ENCODE data around the gene KCNJ5.
"Not testable (repeated sequence)": the region's sequence is repeated elsewhere in the genome, so short reads cannot be mapped to it uniquely, and the experiment has no call there.

KCNJ5 gene

DNA sequence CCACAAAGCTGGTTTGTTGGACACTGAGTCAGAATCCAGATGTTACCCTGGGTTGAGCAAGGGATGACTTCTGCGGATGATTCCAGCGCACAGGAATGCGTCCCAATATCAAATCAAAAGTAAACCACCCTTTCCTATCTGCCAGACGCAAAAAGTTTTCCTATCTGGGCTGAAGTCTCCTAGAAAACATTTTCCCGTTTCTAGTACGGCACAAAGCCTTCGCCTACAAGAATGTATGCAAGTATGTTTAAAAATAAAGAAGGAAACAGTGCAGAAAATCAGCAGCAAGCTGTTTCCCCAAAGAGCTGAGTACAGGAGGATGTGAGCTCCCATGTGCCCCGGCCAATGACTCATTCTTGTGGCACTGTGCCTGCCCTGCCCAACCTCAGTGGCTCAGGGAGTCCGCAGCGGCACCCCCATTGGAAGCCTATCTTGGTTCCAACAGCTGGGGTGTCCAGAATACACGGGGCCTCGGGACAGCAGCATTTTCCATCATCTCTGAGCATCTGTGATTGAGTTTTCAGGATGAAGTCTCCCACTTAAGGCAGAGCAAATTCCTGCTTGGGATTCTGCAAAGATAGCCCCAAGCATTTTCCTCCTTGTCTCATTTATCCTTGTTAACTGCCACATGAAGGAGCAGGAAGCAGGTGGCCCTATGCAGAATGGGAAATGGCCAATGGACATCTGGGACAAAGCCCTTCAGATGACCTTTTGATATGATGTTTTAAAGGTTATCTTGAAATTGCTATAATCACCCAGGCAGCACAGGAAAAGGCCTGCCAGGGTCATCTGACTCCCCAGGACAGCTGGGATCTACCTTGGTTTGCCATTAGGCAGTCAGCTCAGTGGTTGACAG is 17.5 kb downstream of the KCNJ5 start:
- FAIRE-seq (no peak), DNase-seq (ENCODE audit: extremely low spot score, insufficient read length, low read depth) (no peak)

DNA sequence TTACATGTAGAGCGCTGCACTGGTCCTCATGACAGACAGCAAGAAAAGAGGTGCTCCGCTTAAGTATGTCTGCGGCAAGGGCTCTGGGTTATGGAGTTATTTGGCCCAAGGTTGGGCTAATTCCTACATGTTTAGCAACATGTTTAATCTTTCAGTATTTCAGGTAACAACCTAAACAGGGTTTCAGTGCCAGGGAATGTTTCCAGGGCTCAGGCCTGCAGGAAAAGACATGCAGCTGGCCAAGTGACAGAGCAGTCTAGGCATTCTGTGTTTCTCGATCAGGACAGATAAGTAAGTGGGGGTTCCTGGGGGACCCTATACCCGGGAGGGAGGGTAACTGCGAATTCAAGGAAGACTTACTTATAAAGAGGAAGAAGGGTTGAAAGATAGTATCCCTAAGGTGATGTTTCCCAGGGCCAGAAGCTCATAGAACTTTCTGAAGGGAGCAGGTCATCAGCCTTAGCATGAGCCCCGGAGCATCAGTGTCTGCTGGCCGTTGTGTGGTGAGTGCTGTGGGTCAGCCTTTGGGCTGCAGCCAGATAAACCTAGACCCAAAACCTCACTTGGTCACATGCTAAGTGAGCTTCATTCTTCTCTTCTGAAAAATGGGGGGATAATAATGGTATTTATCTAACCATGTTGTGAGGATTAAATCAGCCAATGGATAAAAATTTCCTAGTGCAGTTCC is 18.4 kb downstream of the KCNJ5 start:
- FAIRE-seq (no peak), DNase-seq (ENCODE audit: extremely low spot score, insufficient read length, low read depth) (no peak)

DNA sequence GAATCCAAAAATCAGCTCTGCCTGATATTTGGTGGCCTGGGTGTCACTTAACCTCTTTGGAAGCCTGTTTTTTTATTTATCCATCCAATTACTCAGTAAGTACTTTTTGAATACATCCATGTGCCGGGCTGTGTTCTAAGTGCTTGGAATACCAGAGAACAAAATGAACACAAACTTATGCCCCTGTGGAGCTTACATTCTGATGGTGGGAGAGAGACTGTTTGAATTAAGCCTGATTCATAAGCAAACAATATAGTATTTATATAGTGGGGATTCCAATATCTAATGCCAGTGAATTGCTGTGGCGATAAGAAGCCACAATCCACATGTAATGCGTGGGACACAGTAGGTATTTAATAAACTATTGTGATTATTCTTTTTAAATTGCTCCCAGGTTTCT is 19.4 kb downstream of the KCNJ5 start:
- DNase-seq (ENCODE audit: extremely low spot score, insufficient read length, low read depth), result no peak
- no peak for FAIRE-seq

DNA sequence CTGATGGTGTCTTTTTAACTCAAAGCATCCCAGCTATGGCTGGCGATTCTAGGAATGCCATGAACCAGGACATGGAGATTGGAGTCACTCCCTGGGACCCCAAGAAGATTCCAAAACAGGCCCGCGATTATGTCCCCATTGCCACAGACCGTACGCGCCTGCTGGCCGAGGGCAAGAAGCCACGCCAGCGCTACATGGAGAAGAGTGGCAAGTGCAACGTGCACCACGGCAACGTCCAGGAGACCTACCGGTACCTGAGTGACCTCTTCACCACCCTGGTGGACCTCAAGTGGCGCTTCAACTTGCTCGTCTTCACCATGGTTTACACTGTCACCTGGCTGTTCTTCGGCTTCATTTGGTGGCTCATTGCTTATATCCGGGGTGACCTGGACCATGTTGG is 20.1 kb downstream of the KCNJ5 start:
- FAIRE-seq (no peak), DNase-seq (ENCODE audit: extremely low spot score, insufficient read length, low read depth) (no peak)

DNA sequence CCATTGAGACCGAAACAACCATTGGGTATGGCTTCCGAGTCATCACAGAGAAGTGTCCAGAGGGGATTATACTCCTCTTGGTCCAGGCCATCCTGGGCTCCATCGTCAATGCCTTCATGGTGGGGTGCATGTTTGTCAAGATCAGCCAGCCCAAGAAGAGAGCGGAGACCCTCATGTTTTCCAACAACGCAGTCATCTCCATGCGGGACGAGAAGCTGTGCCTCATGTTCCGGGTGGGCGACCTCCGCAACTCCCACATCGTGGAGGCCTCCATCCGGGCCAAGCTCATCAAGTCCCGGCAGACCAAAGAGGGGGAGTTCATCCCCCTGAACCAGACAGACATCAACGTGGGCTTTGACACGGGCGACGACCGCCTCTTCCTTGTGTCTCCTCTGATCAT is 20.5 kb downstream of the KCNJ5 start:
- no peak for DNase-seq (ENCODE audit: extremely low spot score, insufficient read length, low read depth)
- FAIRE-seq, result no peak

DNA sequence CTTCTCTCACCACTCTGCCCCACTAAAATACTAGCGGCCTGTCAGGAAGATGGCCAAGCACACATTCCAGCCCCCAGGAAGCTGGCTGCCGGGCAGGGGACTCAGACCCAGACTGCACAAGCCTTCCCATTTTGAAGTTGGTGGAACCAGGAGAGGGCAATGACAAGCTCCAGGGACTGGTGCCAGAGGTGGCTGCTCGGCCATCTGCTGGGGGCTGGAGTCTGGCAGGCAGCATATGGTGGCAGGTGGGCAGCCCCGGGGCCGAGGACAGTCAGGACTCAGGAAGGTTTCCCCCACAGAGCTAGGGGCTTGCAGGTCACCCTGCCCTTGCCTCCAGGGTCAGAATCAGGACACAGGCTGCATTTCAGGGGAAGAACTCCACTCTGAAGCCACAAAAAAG is 22.6 kb downstream of the KCNJ5 start:
- DNase-seq (ENCODE audit: extremely low spot score, insufficient read length, low read depth) (no peak), FAIRE-seq (no peak)

DNA sequence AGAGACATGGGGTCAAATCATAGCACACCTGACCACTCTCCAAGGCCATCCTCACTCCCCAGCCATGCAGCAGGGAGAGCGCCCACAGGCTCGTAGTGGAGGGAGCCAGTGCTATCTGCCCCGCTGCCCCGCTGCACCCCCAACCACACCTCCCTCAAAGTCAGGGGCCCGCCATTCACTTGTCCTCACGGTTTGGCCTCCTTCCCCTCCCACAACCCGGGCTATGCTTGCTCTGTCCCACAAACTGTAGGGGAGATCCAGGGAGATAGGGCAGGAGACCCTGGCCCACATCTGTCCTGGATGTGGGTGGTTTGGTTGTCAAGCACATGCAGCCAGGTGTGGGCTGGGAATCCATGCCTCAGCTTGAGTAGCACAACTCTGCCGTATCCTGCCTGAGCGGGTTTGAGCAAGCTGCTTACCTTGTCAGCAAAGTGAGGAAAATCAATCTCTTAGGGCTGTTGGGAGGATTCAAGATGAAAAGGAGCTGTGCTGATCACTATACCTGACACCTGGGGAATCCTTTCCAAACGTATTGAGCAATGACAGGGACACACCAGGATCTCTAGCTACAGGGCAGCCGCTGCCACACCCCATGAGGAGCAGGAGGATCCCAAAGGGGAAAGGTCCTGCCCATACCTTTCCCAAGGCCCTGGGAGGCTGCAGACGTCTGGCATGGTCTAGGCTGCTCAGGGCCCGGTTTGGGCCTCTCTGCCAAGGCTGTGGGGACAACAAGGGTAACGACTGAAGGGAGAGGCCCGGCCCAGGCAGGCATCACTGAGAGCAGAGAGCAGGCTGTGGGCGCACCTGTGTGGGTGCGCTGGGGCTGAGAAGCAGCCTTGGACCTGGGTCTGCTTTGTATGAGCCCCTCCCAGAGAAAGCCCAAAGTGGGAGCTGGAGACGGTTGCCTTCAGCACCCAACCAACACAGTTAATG is 23.3 kb downstream of the KCNJ5 start:
- FAIRE-seq (no peak), DNase-seq (ENCODE audit: extremely low spot score, insufficient read length, low read depth) (no peak)

DNA sequence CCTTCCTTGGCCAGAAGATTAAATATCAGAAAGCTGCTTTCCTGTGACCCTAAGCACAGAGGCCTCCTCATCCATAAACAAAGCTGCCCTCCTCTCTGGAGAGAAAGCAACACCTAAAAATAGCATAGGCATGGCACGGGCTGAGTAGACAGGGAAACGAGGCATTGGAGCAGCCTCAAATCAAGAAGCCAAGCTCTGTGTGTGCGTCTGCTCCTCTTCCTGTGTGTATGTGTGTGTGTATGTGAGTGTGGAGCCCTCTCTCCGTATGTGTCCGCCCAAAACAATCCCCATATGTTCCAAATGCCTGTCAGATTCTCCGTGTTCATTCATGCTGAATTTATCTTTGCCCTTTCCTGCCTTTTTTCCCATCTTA is 24.0 kb downstream of the KCNJ5 start:
- no peak for FAIRE-seq

DNA sequence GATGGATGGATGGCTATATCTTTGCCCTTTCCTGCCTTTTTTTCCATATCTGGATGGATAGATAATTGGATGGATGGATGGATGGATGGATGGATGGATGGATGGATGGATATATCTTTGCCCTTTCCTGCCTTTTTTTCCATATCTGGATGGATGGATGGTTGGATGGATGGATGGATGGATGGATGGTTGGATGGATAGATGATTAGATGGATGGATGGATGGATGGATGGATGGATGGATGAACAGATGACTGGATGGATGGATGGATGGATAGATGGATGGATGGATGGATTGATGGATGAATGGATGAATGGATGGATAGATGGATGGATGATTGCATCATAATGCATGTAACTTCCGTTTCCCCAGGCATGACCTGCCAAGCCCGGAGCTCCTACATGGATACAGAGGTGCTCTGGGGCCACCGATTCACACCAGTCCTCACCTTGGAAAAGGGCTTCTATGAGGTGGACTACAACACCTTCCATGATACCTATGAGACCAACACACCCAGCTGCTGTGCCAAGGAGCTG is 24.9 kb downstream of the KCNJ5 start:
- FAIRE-seq (no peak), DNase-seq (ENCODE audit: extremely low spot score, insufficient read length, low read depth) (no peak)

More for the DNA sequence above, 24.0 kb downstream of the KCNJ5 start:
- no peak for DNase-seq (ENCODE audit: extremely low spot score, insufficient read length, low read depth)

DNA sequence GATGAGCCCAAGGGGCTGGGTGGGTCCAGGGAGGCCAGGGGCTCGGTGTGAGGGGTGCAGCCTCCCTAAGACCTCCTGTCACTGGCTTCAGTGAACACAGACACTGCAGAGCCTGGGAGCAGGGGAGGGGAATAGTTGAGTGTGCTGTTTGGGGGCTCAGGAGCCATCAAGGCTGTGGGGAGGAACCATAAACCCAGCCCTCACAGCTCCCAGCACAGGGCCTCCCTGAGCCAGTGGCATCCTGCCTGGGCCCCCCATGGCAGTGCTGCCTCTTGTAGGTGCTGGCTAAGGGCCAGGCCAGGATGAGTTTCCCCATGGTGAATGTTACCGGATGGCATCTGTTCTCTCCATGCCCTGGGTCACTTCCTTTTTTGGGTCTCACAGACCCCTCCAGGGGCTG is 25.5 kb downstream of the KCNJ5 start:
- no peak for FAIRE-seq

DNA sequence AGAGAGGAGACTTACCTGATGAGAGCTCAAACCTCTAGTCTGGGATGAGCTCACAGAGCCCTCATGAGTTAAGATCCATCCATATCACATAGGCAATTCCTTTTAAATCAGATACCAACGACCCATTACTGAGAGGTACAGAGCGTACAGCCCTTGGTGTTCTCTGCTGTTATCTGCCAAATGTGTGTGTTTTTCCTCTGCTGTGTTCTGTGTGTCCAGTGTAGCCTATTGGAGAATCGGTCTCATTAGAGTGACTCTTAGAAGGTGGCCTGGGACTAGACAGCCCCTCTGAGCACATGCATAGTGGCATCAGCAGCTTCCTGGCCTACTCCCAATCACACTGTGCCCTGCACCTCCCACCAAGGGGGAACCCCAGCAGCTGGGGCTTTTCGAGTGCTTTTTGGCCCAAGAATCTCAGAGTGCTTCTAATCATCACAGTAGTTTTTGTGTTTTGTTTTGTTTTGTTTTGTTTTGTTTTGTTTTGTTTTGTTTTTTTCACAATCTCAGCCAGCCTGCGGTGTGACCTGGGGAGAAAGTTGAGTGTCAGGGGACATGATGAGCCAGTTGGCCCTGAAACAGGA is 26.1 kb downstream of the KCNJ5 start:
- FAIRE-seq (no peak), DNase-seq (ENCODE audit: extremely low spot score, insufficient read length, low read depth) (no peak)

More for the DNA sequence above, 25.5 kb downstream of the KCNJ5 start:
- DNase-seq (ENCODE audit: extremely low spot score, insufficient read length, low read depth), result no peak

DNA sequence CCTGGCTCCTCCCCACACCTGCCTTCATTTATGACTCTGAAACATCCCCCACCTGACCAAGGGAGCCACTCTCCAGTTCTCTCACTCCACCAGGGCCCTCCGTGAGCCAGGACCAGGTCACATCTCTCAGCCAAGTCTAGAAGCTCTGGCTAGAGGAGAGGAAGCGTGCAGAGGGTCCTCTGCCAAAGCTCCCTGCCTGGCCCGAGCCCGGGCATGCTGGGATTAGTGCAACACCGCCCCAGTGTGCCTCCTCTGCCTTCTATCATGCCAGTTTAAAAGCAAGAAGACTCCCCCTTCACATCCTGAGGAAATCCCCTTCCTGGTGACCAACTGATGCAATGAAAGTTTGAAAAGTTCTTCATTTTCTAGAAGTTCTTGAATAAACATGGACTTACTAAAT is 28.1 kb downstream of the KCNJ5 start:
- no peak for FAIRE-seq

DNA sequence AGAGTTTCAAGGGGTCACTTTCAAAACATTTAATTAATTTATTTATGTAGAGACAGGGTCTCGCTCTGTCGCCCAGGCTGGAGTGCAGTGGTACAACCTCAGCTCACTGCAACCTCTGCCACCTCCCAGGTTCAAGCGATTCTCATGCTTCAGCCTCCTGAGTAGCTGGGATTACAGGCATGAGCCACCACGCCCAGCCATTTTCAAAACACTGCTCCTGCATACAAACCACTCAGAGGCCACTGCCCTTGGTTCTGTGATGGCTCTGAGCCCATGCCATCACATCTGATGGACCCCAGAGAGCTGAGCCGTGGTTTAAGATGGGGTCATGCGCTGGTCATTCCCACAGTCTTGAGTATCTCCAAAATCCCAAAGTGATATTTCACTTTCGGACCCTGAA is 28.5 kb downstream of the KCNJ5 start:
- FAIRE-seq; DNase-seq (ENCODE audit: extremely low spot score, insufficient read length, low read depth): not testable (repeated sequence)

More for the DNA sequence above, 28.1 kb downstream of the KCNJ5 start:
- no peak for DNase-seq (ENCODE audit: extremely low spot score, insufficient read length, low read depth)

DNA sequence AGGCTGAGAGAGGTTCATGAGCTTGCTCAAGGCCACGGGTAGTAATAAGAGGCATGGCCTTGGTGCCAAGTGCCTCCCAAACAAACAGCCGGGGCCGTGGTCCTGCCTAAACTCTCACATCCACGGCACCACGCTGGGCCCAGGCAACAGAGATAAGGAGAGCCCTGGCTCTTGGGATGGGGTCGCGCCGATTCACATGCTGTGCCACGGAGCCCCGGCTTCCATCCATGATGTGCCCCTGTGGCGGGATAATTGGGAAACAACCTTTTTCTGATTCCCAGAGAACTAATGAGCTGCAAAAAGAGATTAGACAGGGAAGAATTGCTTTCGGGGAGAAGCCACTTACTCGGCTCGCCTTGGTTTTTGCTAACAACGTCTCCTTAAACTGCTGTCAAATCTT is 29.5 kb downstream of the KCNJ5 start:
- DNase-seq (ENCODE audit: extremely low spot score, insufficient read length, low read depth) (no peak), FAIRE-seq (no peak)

DNA sequence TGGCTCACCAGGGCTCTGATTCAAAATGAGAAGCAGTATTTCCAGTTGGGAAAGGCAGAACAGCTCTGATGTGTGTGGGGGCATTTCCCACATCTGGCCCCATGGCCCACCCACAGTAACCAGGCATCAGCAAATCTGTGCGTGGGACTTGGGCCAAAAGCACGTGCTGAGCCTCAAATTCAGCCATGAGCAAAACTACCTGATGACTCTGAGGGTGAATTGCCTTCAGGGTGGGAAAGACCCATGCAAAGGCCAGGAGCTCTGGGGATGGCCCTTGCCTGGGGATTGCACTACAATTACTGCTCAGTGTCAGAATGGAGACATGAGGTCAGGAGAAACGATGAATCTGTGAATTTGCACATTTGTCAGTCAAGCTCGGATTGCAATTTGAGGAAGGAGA is 30.6 kb downstream of the KCNJ5 start:
- FAIRE-seq, result no peak

DNA sequence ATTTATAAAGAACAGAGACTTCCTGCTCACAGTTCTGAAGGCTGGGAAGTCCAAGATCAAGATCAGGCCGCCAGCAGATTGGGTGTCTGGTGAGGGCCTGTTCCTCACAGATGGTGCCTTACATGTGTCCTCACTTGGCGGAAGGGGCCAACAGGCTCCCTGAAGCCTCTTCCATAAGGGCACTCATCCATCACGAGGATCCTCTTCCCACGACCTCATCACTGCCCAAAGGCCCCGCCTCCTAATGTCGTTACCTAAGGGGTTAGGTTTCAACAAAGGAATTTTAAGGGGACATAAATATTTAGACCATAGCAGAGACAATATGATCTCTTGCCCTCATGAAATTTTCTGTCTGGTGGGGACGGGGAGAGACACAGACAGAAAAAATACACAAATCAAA is 32.9 kb downstream of the KCNJ5 start:
- no peak for FAIRE-seq

More for the DNA sequence above, 30.6 kb downstream of the KCNJ5 start:
- no peak for DNase-seq (ENCODE audit: extremely low spot score, insufficient read length, low read depth)

DNA sequence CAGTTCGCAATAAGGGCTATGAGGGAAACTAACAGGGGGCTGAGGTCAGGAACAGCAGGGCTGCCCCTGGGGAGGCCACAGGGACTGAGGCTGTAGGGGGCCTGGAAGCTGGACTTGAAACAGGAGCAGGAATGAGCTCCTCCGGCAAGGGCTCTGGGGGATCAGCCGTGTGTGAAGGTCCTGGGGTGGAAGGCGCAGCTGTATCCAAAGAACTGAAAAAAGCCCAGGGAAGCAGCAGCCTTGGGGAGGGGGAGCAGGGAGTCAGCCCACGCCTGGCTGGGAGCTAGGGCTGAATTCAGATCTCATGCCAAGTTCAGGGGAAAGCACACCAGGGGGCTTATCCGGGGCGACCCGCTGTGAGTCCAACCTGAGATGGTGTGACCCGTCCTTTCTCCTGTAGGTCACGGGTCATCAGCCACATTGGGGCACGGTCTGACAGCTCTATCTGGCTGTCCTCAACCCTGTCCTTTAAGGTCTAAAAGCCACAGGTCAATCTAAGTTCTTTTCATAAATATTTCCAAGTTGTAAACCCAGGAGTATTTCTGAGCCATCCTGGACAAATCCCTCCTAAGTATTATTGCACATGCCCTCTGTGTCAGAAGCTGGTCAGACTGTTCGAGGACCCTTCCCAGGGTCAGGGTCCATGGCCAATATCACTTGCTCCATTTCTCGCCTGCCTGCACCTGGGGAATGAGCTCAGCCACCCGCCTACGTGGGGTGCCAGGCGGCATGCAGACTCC is 33.5 kb downstream of the KCNJ5 start:
- no peak for FAIRE-seq

More for the DNA sequence above, 32.9 kb downstream of the KCNJ5 start:
- no peak for DNase-seq (ENCODE audit: extremely low spot score, insufficient read length, low read depth)

DNA sequence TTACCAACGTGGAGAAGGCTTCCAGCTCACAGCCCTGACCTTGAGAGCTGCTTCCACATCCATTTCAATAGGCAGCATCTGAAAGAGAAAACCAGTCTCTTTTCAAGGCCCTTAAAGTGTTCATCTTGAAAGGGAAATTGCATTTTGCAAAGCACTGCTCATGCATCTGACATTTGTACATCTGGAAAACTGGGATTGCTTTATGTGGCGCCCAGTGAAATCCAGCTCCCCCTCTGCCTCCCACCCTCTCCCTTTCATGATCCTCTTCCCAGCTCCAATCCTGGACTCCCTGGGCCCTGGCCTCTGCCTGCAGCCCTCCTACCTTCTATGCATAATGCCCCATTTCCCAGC is 34.1 kb downstream of the KCNJ5 start:
- DNase-seq (ENCODE audit: extremely low spot score, insufficient read length, low read depth), result no peak
- no peak for FAIRE-seq

More for the DNA sequence above, 33.5 kb downstream of the KCNJ5 start:
- DNase-seq (ENCODE audit: extremely low spot score, insufficient read length, low read depth), result no peak

DNA sequence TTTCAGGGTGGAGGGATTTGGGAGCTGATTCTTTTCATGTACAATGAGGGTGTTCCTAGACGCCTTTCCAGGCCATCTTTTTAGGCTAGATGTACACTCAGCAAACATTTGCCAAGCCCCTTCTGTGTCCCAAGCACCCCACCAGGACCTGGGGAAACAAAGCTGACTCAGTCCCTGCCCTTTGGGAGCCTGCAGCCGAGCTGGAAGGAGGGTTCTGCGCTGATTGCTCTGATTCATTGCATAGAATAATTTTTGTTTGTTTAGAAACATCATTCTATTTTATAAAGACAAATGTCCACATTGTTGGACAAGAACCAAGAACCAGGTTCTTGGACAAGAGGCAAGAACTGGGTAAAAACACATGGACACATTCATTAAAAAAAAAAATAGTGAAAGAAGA is 34.8 kb downstream of the KCNJ5 start:
- DNase-seq (ENCODE audit: extremely low spot score, insufficient read length, low read depth) (no peak), FAIRE-seq (no peak)
